Body of pancreas (tissue), 4 donors: Measurements from ENCODE around the gene SRRT.
"Not testable (repeated sequence)": the region's sequence is repeated elsewhere in the genome, so short reads cannot be mapped to it uniquely, and the experiment has no call there.

Experiments
- POLR2A ChIP-seq, 3 donors: fragments of 450-650 bp; IDR thresholded peaks; one replicate each; pipeline ENCODE4 v1.6.1; 2016; ENCODE audit warnings: antibody characterized with exemption in 3 of 3, mild to moderate bottlenecking in 2 of 3
- TF ChIP-seq, protein P1 (sequence below), 7 experiments: fragments of 450-650 bp in 4 of 7; fragments of 200-600 bp in 3 of 7; sonication (generic) in 3 of 7; IDR thresholded peaks; one replicate each; pipeline ENCODE4 v1.5.1; 2016 to 2019; ENCODE audit warnings: antibody characterized with exemption in 7 of 7

DNA sequence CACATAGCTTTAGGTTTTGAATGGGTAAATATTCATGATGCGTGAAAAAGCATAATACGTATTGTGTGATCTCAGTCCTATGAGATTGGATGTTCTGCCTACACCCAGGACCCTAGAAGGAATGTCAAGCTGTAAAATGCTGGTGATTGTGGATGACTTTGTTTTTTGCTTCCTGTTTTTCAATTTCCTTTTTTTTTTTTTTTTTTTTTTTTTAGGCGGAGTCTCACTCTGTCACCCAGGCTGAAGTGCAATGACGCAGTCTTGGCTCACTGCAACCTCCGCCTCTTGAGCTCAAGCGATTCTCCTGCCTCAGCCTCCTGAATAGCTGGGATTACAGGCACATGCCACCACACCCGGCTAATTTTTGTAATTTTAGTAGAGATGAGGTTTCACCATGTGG is 35.5 kb downstream of the SRRT start:
- TF ChIP-seq, protein P1, sequence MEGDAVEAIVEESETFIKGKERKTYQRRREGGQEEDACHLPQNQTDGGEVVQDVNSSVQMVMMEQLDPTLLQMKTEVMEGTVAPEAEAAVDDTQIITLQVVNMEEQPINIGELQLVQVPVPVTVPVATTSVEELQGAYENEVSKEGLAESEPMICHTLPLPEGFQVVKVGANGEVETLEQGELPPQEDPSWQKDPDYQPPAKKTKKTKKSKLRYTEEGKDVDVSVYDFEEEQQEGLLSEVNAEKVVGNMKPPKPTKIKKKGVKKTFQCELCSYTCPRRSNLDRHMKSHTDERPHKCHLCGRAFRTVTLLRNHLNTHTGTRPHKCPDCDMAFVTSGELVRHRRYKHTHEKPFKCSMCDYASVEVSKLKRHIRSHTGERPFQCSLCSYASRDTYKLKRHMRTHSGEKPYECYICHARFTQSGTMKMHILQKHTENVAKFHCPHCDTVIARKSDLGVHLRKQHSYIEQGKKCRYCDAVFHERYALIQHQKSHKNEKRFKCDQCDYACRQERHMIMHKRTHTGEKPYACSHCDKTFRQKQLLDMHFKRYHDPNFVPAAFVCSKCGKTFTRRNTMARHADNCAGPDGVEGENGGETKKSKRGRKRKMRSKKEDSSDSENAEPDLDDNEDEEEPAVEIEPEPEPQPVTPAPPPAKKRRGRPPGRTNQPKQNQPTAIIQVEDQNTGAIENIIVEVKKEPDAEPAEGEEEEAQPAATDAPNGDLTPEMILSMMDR (IDR thresholded peaks at IDR 0.05) = not testable (repeated sequence)
- not testable (repeated sequence) for TF ChIP-seq POLR2A (IDR thresholded peaks at IDR 0.05)
